Measurements from ENCODE around the gene ZNF425. TPM values are rescaled to one million over a fixed set of nuclear protein-coding genes. Genes with fewer than 3 reads are reported as not detected.

ZNF425 gene
- total and polyA plus RNA-seq, 4 donors: 0.25 to 0.98 (median 0.58) TPM

GRCh38 chr7:149130572-149131198 lies 4.6 kb upstream of the ZNF425 start:
- WGBS: 96% methylated on average over 5 of the region's 5 CpGs
- H3K9me3 ChIP-seq (ENCODE audit: control insufficient read depth in 4 of 4, low read length in 3 of 4): peaks cover 0 to 7% (median 4%) of the 10 kb centered on the region in 4 donors
- H3K9ac ChIP-seq (ENCODE audit: low read depth in 1 of 2, low read length in 2 of 2): no peak overlapping the region
- peaks cover 2 to 15% (median 10%) of the 10 kb centered on the region in 4 donors for H3K36me3 ChIP-seq (ENCODE audit: control insufficient read depth in 4 of 4, insufficient read depth in 3 of 4, low read depth in 1 of 4, low read length in 3 of 4)
- no peak overlapping the region for H3K4me3 ChIP-seq (ENCODE audit: low read depth in 1 of 3, low read length in 3 of 3)
- H3K27ac ChIP-seq (ENCODE audit: low read depth in 1 of 2, low read length in 2 of 2): no peak overlapping the region
- peaks cover 0 to 3% (median under 1%) of the 10 kb centered on the region in 4 donors for H3K4me1 ChIP-seq (ENCODE audit: control insufficient read depth in 4 of 4, insufficient read depth in 4 of 4, low read length in 3 of 4)
- TF ChIP-seq HNF4G (IDR thresholded peaks at IDR 0.05): no peak
- TF ChIP-seq MAX (IDR thresholded peaks at IDR 0.05): no peak
- TF ChIP-seq FOXA2 (IDR thresholded peaks at IDR 0.05): no peak
- no peak for TF ChIP-seq REST (IDR thresholded peaks at IDR 0.05)
- no peak for TF ChIP-seq SP1 (IDR thresholded peaks at IDR 0.05)
- TF ChIP-seq YY1 (IDR thresholded peaks at IDR 0.05): no peak
- no peak for TF ChIP-seq HNF4A (conservative IDR thresholded peaks at IDR 0.05)
- no peak for TF ChIP-seq FOXA1 (IDR thresholded peaks at IDR 0.05)
- TF ChIP-seq NR2F2 (IDR thresholded peaks at IDR 0.05): no peak
- no peak for TF ChIP-seq ATF3 (IDR thresholded peaks at IDR 0.05)
- no peak for TF ChIP-seq CTCF (IDR thresholded peaks at IDR 0.05; ENCODE audit: low read depth, low read length, missing input control)
- TF ChIP-seq RXRA (IDR thresholded peaks at IDR 0.05): no peak
- no peak for TF ChIP-seq TAF1 (conservative IDR thresholded peaks at IDR 0.05)
- TF ChIP-seq RAD21 (IDR thresholded peaks at IDR 0.05): no peak
- TF ChIP-seq EGR1 (IDR thresholded peaks at IDR 0.05; ENCODE audit: low read depth in 2 of 2): no peak
- TF ChIP-seq JUND (IDR thresholded peaks at IDR 0.05): no peak
- no peak for TF ChIP-seq GABPA (IDR thresholded peaks at IDR 0.05 in 1 of 2, conservative IDR thresholded peaks at IDR 0.05 in 1 of 2)
- no peak for TF ChIP-seq ZBTB33 (IDR thresholded peaks at IDR 0.05)
- no peak for DNase-seq (ENCODE audit: low spot score)
- no peaks in the 10 kb centered on the region for H3K27me3 ChIP-seq (ENCODE audit: control insufficient read depth in 4 of 4, insufficient read depth in 4 of 4, low read length in 3 of 4)
